Fibroblast of lung (primary cell): Measurements from ENCODE around the gene ACBD4. TPM values are rescaled to one million over a fixed set of nuclear protein-coding genes. Genes with fewer than 3 reads are reported as not detected.

Experiments
- DNase-seq, 2 donors: peaks; one replicate each; pipeline versions ENCODE4 v3.0.0 to v3.0.0-alpha.2; 2010; ENCODE audit warnings: low read depth in 2 of 2
- H2AFZ ChIP-seq: 2 replicates; pipeline ENCODE4 v1.5.1; 2012; ENCODE audit warnings: low read length, control low read depth, inconsistent platforms
- H3K27ac ChIP-seq: 2 replicates; pipeline ENCODE4 v1.5.1; 2011; ENCODE audit warnings: low read length, control low read depth; ENCODE audit not compliant: insufficient read depth
- H3K27me3 ChIP-seq: 2 replicates; pipeline ENCODE4 v1.5.1; 2011; ENCODE audit warnings: mild to moderate bottlenecking, low read length; ENCODE audit not compliant: control insufficient read depth, insufficient read depth
- H3K36me3 ChIP-seq: 2 replicates; pipeline ENCODE4 v1.5.1; 2011; ENCODE audit warnings: low read length; ENCODE audit not compliant: control insufficient read depth, insufficient read depth
- H3K4me1 ChIP-seq: 2 replicates; pipeline ENCODE4 v1.5.1; 2011; ENCODE audit warnings: low read length; ENCODE audit not compliant: control insufficient read depth, insufficient read depth; ENCODE audit errors: extremely low read depth
- H3K4me2 ChIP-seq: 2 replicates; pipeline ENCODE4 v1.5.1; 2011; ENCODE audit warnings: low read length, control low read depth; ENCODE audit not compliant: insufficient read depth; ENCODE audit errors: extremely low read depth
- H3K4me3 ChIP-seq, 4 experiments: fragments of 200-600 bp in 1 of 4; sonication (generic) in 1 of 4; replicated peaks in 1 of 4; 2 replicates each; pipeline ENCODE4 v1.5.1; 2011 to 2016; ENCODE audit warnings: low read length in 4 of 4, low read depth in 3 of 4, mild to moderate bottlenecking in 3 of 4, control low read depth in 2 of 4, inconsistent platforms in 1 of 4, mixed read lengths in 1 of 4; ENCODE audit not compliant: insufficient read depth in 1 of 4; ENCODE audit errors: control extremely low read depth in 1 of 4
- H3K79me2 ChIP-seq: 2 replicates; pipeline ENCODE4 v1.5.1; 2012; ENCODE audit warnings: mild to moderate bottlenecking, low read length, inconsistent platforms; ENCODE audit not compliant: control insufficient read depth, insufficient read depth
- H3K9ac ChIP-seq: 2 replicates; pipeline ENCODE4 v1.5.1; 2011; ENCODE audit warnings: mild to moderate bottlenecking, low read length, control low read depth; ENCODE audit not compliant: insufficient read depth
- H3K9me3 ChIP-seq: 2 replicates; pipeline ENCODE4 v1.5.1; 2012; ENCODE audit warnings: low read depth, low read length; ENCODE audit not compliant: control insufficient read depth, insufficient read depth
- H4K20me1 ChIP-seq: 2 replicates; pipeline ENCODE4 v1.5.1; 2011; ENCODE audit warnings: low read length; ENCODE audit not compliant: control insufficient read depth, insufficient read depth; ENCODE audit errors: extremely low read depth
- CTCF ChIP-seq, 2 donors: IDR thresholded peaks in 1 of 2; conservative IDR thresholded peaks in 1 of 2; 1 replicate in 1 of 2; 2 replicates in 1 of 2; pipeline ENCODE4 v1.5.1; 2011 to 2012; ENCODE audit warnings: low read length in 2 of 2, control low read depth in 1 of 2, inconsistent platforms in 1 of 2, low read depth in 1 of 2, mild to moderate bottlenecking in 1 of 2
- EZH2 ChIP-seq: IDR thresholded peaks from 2 replicates; pipeline ENCODE4 v1.5.1; 2012; ENCODE audit warnings: low read length, control low read depth, mild to moderate bottlenecking; ENCODE audit errors: missing control alignments
- polyA plus RNA-seq, 2 donors: library from polyadenylated mRNA; depleted of rRNA in 1 of 2; stranded (reverse) in 1 of 2; unstranded in 1 of 2; fragments of >200 nt; gene quantifications; 2 replicates each; pipeline ENCODE4 v1.2.1, GENCODE V29; 2011 to 2012; ENCODE audit warnings: missing spikeins in 1 of 2
- total RNA-seq: library from RNA; depleted of rRNA; stranded (reverse); fragments of >200 nt; gene quantifications from 2 replicates; pipeline ENCODE4 v1.2.1, GENCODE V29; 2014

Gene ACBD4
- total and polyA plus RNA-seq, 2 donors (not counting 1 experiment from before 2014, with no cell fraction given), result 3.4 to 18.0 TPM

GRCh38 chr17:45131616-45132319, 3.7 kb upstream of the ACBD4 start:
- Histone ChIP-seq H2AFZ (no peak overlapping the region), H3K4me3 (peak overlapping the region; percentile 70 to 98 (median 88)), H3K27me3 (no peaks in the 10 kb centered on the region), H3K9me3 (no peaks in the 10 kb centered on the region), H3K79me2 (peaks cover 20% of the 10 kb centered on the region), H4K20me1 (no peaks in the 10 kb centered on the region), H3K4me1 (peaks cover 23% of the 10 kb centered on the region), H3K4me2 (peak overlapping the region; percentile 88), H3K9ac (peak overlapping the region; percentile 79), H3K27ac (peak overlapping the region; percentile 67), H3K36me3 (peaks cover 2% of the 10 kb centered on the region)
- TF ChIP-seq EZH2 (no peak), CTCF (conservative IDR thresholded peaks at IDR 0.05 in 1 of 2, IDR thresholded peaks at IDR 0.05 in 1 of 2; ENCODE audit: low read depth in 1 of 2, low read length in 2 of 2) (peak; percentile 58 to 77)
- DNase-seq, result no peak

- H3K36me3 ChIP-seq, result peaks cover 2% of the 10 kb centered on the region
- no peak for DNase-seq
- H3K4me2 ChIP-seq, result peak within 1 kb of the TSS; percentile 99
- H4K20me1 ChIP-seq, result no peaks in the 10 kb centered on the region
- H3K27ac ChIP-seq, result peak within 1 kb of the TSS; percentile 90
- TF ChIP-seq EZH2, result no peak
- TF ChIP-seq CTCF (conservative IDR thresholded peaks at IDR 0.05 in 1 of 2, IDR thresholded peaks at IDR 0.05 in 1 of 2; ENCODE audit: low read depth in 1 of 2, low read length in 2 of 2), result no peak
- no peaks in the 10 kb centered on the region for H3K27me3 ChIP-seq
- H3K79me2 ChIP-seq, result peaks cover 19% of the 10 kb centered on the region
- H3K4me1 ChIP-seq, result peaks cover 22% of the 10 kb centered on the region
- H2AFZ ChIP-seq, result peak within 1 kb of the TSS; percentile 90
- H3K9ac ChIP-seq, result peak within 1 kb of the TSS; percentile 79
- H3K9me3 ChIP-seq, result no peaks in the 10 kb centered on the region
- H3K4me3 ChIP-seq, result peak within 1 kb of the TSS; percentile 70 to 98 (median 88)
These were observed 3.2 kb upstream of the ACBD4 start, which contains the start of gene PLCD3 for GRCh38 chr17:45132320-45132571. Gene PLCD3, minus strand, starts transcription at chr17:45132515. Its CDS starts 105 bp downstream, at chr17:45132410.

- H3K9me3 ChIP-seq, result no peaks in the 10 kb centered on the region
- no peaks in the 10 kb centered on the region for H3K27me3 ChIP-seq
- peaks cover 2% of the 10 kb centered on the region for H3K36me3 ChIP-seq
- no peaks in the 10 kb centered on the region for H4K20me1 ChIP-seq
- DNase-seq, result peak; percentile 73 to 74
- H3K4me1 ChIP-seq, result peaks cover 17% of the 10 kb centered on the region
- peak overlapping the region; percentile 99 for H3K4me2 ChIP-seq
- peaks cover 15% of the 10 kb centered on the region for H3K79me2 ChIP-seq
- H3K9ac ChIP-seq, result peak overlapping the region; percentile 78
- peak overlapping the region; percentile 70 to 96 (median 76) for H3K4me3 ChIP-seq
- TF ChIP-seq EZH2 (no peak), CTCF (conservative IDR thresholded peaks at IDR 0.05 in 1 of 2, IDR thresholded peaks at IDR 0.05 in 1 of 2; ENCODE audit: low read depth in 1 of 2, low read length in 2 of 2) (peak; percentile 65 to 86)
- H3K27ac ChIP-seq, result peak overlapping the region; percentile 90
- H2AFZ ChIP-seq, result peak overlapping the region; percentile 90
These were observed 2.7 kb upstream of the ACBD4 start for GRCh38 chr17:45132572-45133463.
